Fibroblast of lung (primary cell): Measurements from ENCODE around the gene HINFP. TPM values are rescaled to one million over a fixed set of nuclear protein-coding genes. Genes with fewer than 3 reads are reported as not detected.

ENCODE experiments used
- DNase-seq, 2 donors: peaks; one replicate each; pipeline versions ENCODE4 v3.0.0 to v3.0.0-alpha.2; 2010; ENCODE audit warnings: low read depth in 2 of 2
- H2AFZ ChIP-seq: 2 replicates; pipeline ENCODE4 v1.5.1; 2012; ENCODE audit warnings: low read length, control low read depth, inconsistent platforms
- H3K27ac ChIP-seq: 2 replicates; pipeline ENCODE4 v1.5.1; 2011; ENCODE audit warnings: low read length, control low read depth; ENCODE audit not compliant: insufficient read depth
- H3K27me3 ChIP-seq: 2 replicates; pipeline ENCODE4 v1.5.1; 2011; ENCODE audit warnings: mild to moderate bottlenecking, low read length; ENCODE audit not compliant: control insufficient read depth, insufficient read depth
- H3K36me3 ChIP-seq: 2 replicates; pipeline ENCODE4 v1.5.1; 2011; ENCODE audit warnings: low read length; ENCODE audit not compliant: control insufficient read depth, insufficient read depth
- H3K4me1 ChIP-seq: 2 replicates; pipeline ENCODE4 v1.5.1; 2011; ENCODE audit warnings: low read length; ENCODE audit not compliant: control insufficient read depth, insufficient read depth; ENCODE audit errors: extremely low read depth
- H3K4me2 ChIP-seq: 2 replicates; pipeline ENCODE4 v1.5.1; 2011; ENCODE audit warnings: low read length, control low read depth; ENCODE audit not compliant: insufficient read depth; ENCODE audit errors: extremely low read depth
- H3K4me3 ChIP-seq, 4 experiments: fragments of 200-600 bp in 1 of 4; sonication (generic) in 1 of 4; replicated peaks in 1 of 4; 2 replicates each; pipeline ENCODE4 v1.5.1; 2011 to 2016; ENCODE audit warnings: low read length in 4 of 4, low read depth in 3 of 4, mild to moderate bottlenecking in 3 of 4, control low read depth in 2 of 4, inconsistent platforms in 1 of 4, mixed read lengths in 1 of 4; ENCODE audit not compliant: insufficient read depth in 1 of 4; ENCODE audit errors: control extremely low read depth in 1 of 4
- H3K79me2 ChIP-seq: 2 replicates; pipeline ENCODE4 v1.5.1; 2012; ENCODE audit warnings: mild to moderate bottlenecking, low read length, inconsistent platforms; ENCODE audit not compliant: control insufficient read depth, insufficient read depth
- H3K9ac ChIP-seq: 2 replicates; pipeline ENCODE4 v1.5.1; 2011; ENCODE audit warnings: mild to moderate bottlenecking, low read length, control low read depth; ENCODE audit not compliant: insufficient read depth
- H3K9me3 ChIP-seq: 2 replicates; pipeline ENCODE4 v1.5.1; 2012; ENCODE audit warnings: low read depth, low read length; ENCODE audit not compliant: control insufficient read depth, insufficient read depth
- H4K20me1 ChIP-seq: 2 replicates; pipeline ENCODE4 v1.5.1; 2011; ENCODE audit warnings: low read length; ENCODE audit not compliant: control insufficient read depth, insufficient read depth; ENCODE audit errors: extremely low read depth
- CTCF ChIP-seq, 2 donors: IDR thresholded peaks in 1 of 2; conservative IDR thresholded peaks in 1 of 2; 1 replicate in 1 of 2; 2 replicates in 1 of 2; pipeline ENCODE4 v1.5.1; 2011 to 2012; ENCODE audit warnings: low read length in 2 of 2, control low read depth in 1 of 2, inconsistent platforms in 1 of 2, low read depth in 1 of 2, mild to moderate bottlenecking in 1 of 2
- EZH2 ChIP-seq: IDR thresholded peaks from 2 replicates; pipeline ENCODE4 v1.5.1; 2012; ENCODE audit warnings: low read length, control low read depth, mild to moderate bottlenecking; ENCODE audit errors: missing control alignments
- polyA plus RNA-seq, 2 donors: library from polyadenylated mRNA; depleted of rRNA in 1 of 2; stranded (reverse) in 1 of 2; unstranded in 1 of 2; fragments of >200 nt; gene quantifications; 2 replicates each; pipeline ENCODE4 v1.2.1, GENCODE V29; 2011 to 2012; ENCODE audit warnings: missing spikeins in 1 of 2
- total RNA-seq: library from RNA; depleted of rRNA; stranded (reverse); fragments of >200 nt; gene quantifications from 2 replicates; pipeline ENCODE4 v1.2.1, GENCODE V29; 2014

Gene HINFP
- total and polyA plus RNA-seq, 2 donors (not counting 1 experiment from before 2014, with no cell fraction given): 13.1 to 13.5 TPM

GRCh38 chr11:119178166-119178680, 56.8 kb downstream of the HINFP start:
- Histone ChIP-seq H3K4me1 (no peaks in the 10 kb centered on the region), H3K9ac (no peak overlapping the region), H3K36me3 (peaks cover 5% of the 10 kb centered on the region), H2AFZ (no peak overlapping the region), H3K4me3 (no peak overlapping the region), H3K79me2 (no peaks in the 10 kb centered on the region), H3K27me3 (no peaks in the 10 kb centered on the region), H3K4me2 (no peak overlapping the region), H3K9me3 (no peaks in the 10 kb centered on the region), H4K20me1 (no peaks in the 10 kb centered on the region), H3K27ac (no peak overlapping the region)
- no peak for DNase-seq
- TF ChIP-seq CTCF (conservative IDR thresholded peaks at IDR 0.05 in 1 of 2, IDR thresholded peaks at IDR 0.05 in 1 of 2; ENCODE audit: low read depth in 1 of 2, low read length in 2 of 2): no peak

DNA sequence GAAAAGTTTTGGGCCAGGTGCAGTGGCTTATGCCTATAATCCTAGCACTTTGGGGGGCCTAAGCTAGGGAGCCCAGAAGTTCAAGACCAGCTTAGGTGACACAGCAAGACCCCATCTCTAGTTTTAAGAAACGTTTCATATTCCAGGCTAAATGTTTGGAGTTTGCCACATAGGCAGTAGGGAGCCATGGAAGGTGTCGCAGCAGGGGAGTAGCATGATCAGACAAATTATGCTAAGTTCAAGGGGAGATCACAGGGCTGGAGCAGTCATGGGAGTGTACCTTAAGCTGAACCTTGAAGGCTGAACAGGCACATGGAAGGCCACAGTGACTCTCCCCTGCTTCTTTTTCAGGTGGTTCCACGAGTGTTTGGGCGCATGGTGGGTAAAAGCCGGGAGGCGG, 58.0 kb downstream of the HINFP start:
- Histone ChIP-seq H3K27me3 (no peaks in the 10 kb centered on the region), H3K36me3 (peaks cover 5% of the 10 kb centered on the region), H3K4me1 (no peaks in the 10 kb centered on the region), H3K4me2 (no peak overlapping the region), H3K79me2 (no peaks in the 10 kb centered on the region), H3K4me3 (no peak overlapping the region), H3K9ac (no peak overlapping the region), H3K27ac (no peak overlapping the region), H4K20me1 (no peaks in the 10 kb centered on the region), H2AFZ (no peak overlapping the region), H3K9me3 (no peaks in the 10 kb centered on the region)
- TF ChIP-seq EZH2 (no peak), CTCF (conservative IDR thresholded peaks at IDR 0.05 in 1 of 2, IDR thresholded peaks at IDR 0.05 in 1 of 2; ENCODE audit: low read depth in 1 of 2, low read length in 2 of 2) (no peak)
- DNase-seq: no peak

- DNase-seq: no peak
- no peak overlapping the region for H3K9ac ChIP-seq
- peaks cover 2% of the 10 kb centered on the region for H3K36me3 ChIP-seq
- H3K79me2 ChIP-seq: no peaks in the 10 kb centered on the region
- no peak overlapping the region for H3K27ac ChIP-seq
- H3K4me2 ChIP-seq: no peak overlapping the region
- H4K20me1 ChIP-seq: no peaks in the 10 kb centered on the region
- no peaks in the 10 kb centered on the region for H3K9me3 ChIP-seq
- TF ChIP-seq CTCF (conservative IDR thresholded peaks at IDR 0.05 in 1 of 2, IDR thresholded peaks at IDR 0.05 in 1 of 2; ENCODE audit: low read depth in 1 of 2, low read length in 2 of 2) (no peak), EZH2 (no peak)
- H3K4me1 ChIP-seq: no peaks in the 10 kb centered on the region
- no peak overlapping the region for H3K4me3 ChIP-seq
- no peak overlapping the region for H2AFZ ChIP-seq
- no peaks in the 10 kb centered on the region for H3K27me3 ChIP-seq
These were observed 58.6 kb downstream of the HINFP start for GRCh38 chr11:119179983-119180382.
